DOHH2 (cell line): ENCODE data around the gene HCCS.

Source experiments
- H3F3A ChIP-seq: fragments of 200-600 bp; sonication (generic), shearing (Covaris generic); 2 replicates; pipeline ENCODE4 v1.6.0; 2016; ENCODE audit warnings: antibody characterized with exemption, mild to moderate bottlenecking; ENCODE audit not compliant: control insufficient read depth, insufficient read depth
- H3K27ac ChIP-seq: fragments of 200-600 bp; sonication (generic); 2 replicates; pipeline ENCODE4 v1.5.1; 2014; ENCODE audit warnings: low read depth, mild to moderate bottlenecking, low read length, moderate library complexity
- H3K27me3 ChIP-seq: fragments of 200-600 bp; sonication (generic); 2 replicates; pipeline ENCODE4 v1.6.1; 2014; ENCODE audit warnings: mild to moderate bottlenecking, low read length, mixed read lengths; ENCODE audit not compliant: control insufficient read depth
- H3K36me3 ChIP-seq: fragments of 200-600 bp; sonication (generic); 2 replicates; pipeline ENCODE4 v1.6.1; 2014; ENCODE audit warnings: mild to moderate bottlenecking, low read length, moderate library complexity, mixed read lengths; ENCODE audit not compliant: control insufficient read depth
- H3K4me1 ChIP-seq: fragments of 200-600 bp; sonication (generic); 2 replicates; pipeline ENCODE4 v1.6.1; 2014; ENCODE audit warnings: mild to moderate bottlenecking, low read length, mixed read lengths; ENCODE audit not compliant: control insufficient read depth
- H3K4me2 ChIP-seq: fragments of 200-600 bp; sonication (generic); 2 replicates; pipeline ENCODE4 v1.6.0; 2014; ENCODE audit warnings: mild to moderate bottlenecking, low read length, moderate library complexity
- H3K4me3 ChIP-seq: fragments of 200-600 bp; sonication (generic); 2 replicates; pipeline ENCODE4 v1.5.1; 2014; ENCODE audit warnings: mild to moderate bottlenecking, low read length, mixed read lengths
- H3K79me2 ChIP-seq: fragments of 200-600 bp; sonication (generic); 2 replicates; pipeline ENCODE4 v1.6.1; 2014; ENCODE audit warnings: mild to moderate bottlenecking, low read length, mixed read lengths; ENCODE audit not compliant: control insufficient read depth
- H3K9me2 ChIP-seq: fragments of 200-600 bp; sonication (generic); replicated peaks from 2 replicates; pipeline ENCODE4 v1.6.1; 2014; ENCODE audit warnings: mild to moderate bottlenecking, low read length, mixed read lengths; ENCODE audit not compliant: control insufficient read depth
- H3K9me3 ChIP-seq: fragments of 200-600 bp; sonication (generic); 2 replicates; pipeline ENCODE4 v1.6.1; 2014; ENCODE audit warnings: antibody characterized with exemption, low read length, mixed read lengths; ENCODE audit not compliant: control insufficient read depth, insufficient read depth
- H4K20me1 ChIP-seq: fragments of 200-600 bp; sonication (generic); 2 replicates; pipeline ENCODE4 v1.6.0; 2014; ENCODE audit warnings: low read depth, mild to moderate bottlenecking, antibody characterized with exemption, low read length, moderate library complexity; ENCODE audit not compliant: control insufficient read depth, insufficient read depth
- EZH2phosphoT487 ChIP-seq: fragments of 200-600 bp; sonication (generic); IDR thresholded peaks from 2 replicates; pipeline ENCODE4 v1.6.1; 2017; ENCODE audit warnings: borderline replicate concordance, mild to moderate bottlenecking, antibody characterized with exemption, low read length, moderate library complexity, mixed read lengths
- TF ChIP-seq, protein P1 (sequence below): fragments of 200-600 bp; sonication (generic); IDR thresholded peaks from one replicate; pipeline ENCODE4 v1.5.1; 2014; ENCODE audit warnings: antibody characterized with exemption, mild to moderate bottlenecking, low read depth, low read length; ENCODE audit not compliant: poor library complexity, severe bottlenecking

Gene HCCS

GRCh38 chrX:11066812-11067211 lies 44.3 kb upstream of the HCCS start:
- Histone ChIP-seq H3K36me3 (no peaks in the 10 kb centered on the region), H3K27me3 (no peaks in the 10 kb centered on the region), H3F3A (no peaks in the 10 kb centered on the region), H3K79me2 (no peaks in the 10 kb centered on the region), H3K4me3 (no peak overlapping the region), H3K9me2 (no peaks in the 10 kb centered on the region), H4K20me1 (no peaks in the 10 kb centered on the region), H3K4me2 (no peak overlapping the region), H3K27ac (no peak overlapping the region), H3K4me1 (no peaks in the 10 kb centered on the region), H3K9me3 (no peaks in the 10 kb centered on the region)
- TF ChIP-seq EZH2phosphoT487 = no peak
- TF ChIP-seq, protein P1, sequence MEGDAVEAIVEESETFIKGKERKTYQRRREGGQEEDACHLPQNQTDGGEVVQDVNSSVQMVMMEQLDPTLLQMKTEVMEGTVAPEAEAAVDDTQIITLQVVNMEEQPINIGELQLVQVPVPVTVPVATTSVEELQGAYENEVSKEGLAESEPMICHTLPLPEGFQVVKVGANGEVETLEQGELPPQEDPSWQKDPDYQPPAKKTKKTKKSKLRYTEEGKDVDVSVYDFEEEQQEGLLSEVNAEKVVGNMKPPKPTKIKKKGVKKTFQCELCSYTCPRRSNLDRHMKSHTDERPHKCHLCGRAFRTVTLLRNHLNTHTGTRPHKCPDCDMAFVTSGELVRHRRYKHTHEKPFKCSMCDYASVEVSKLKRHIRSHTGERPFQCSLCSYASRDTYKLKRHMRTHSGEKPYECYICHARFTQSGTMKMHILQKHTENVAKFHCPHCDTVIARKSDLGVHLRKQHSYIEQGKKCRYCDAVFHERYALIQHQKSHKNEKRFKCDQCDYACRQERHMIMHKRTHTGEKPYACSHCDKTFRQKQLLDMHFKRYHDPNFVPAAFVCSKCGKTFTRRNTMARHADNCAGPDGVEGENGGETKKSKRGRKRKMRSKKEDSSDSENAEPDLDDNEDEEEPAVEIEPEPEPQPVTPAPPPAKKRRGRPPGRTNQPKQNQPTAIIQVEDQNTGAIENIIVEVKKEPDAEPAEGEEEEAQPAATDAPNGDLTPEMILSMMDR = no peak

- no peak overlapping the region for H3K27ac ChIP-seq
- H3F3A ChIP-seq = no peaks in the 10 kb centered on the region
Observed at GRCh38 chrX:11073381-11073780, 37.8 kb upstream of the HCCS start.

GRCh38 chrX:11080741-11081305 lies 30.3 kb upstream of the HCCS start:
- Histone ChIP-seq H3K4me2 (no peak overlapping the region), H3K36me3 (no peaks in the 10 kb centered on the region), H3K27me3 (no peaks in the 10 kb centered on the region), H3K27ac (no peak overlapping the region), H3K9me2 (no peaks in the 10 kb centered on the region), H3K9me3 (no peaks in the 10 kb centered on the region), H3F3A (no peaks in the 10 kb centered on the region), H3K4me3 (no peak overlapping the region), H4K20me1 (no peaks in the 10 kb centered on the region), H3K4me1 (no peaks in the 10 kb centered on the region), H3K79me2 (no peaks in the 10 kb centered on the region)
- TF ChIP-seq, protein P1 = no peak
- no peak for TF ChIP-seq EZH2phosphoT487

More at GRCh38 chrX:11073381-11073780, 37.8 kb upstream of the HCCS start:
- Histone ChIP-seq H3K79me2 (no peaks in the 10 kb centered on the region), H4K20me1 (no peaks in the 10 kb centered on the region), H3K4me2 (no peak overlapping the region), H3K4me3 (no peak overlapping the region), H3K9me3 (no peaks in the 10 kb centered on the region), H3K9me2 (no peaks in the 10 kb centered on the region), H3K4me1 (no peaks in the 10 kb centered on the region), H3K27me3 (no peaks in the 10 kb centered on the region), H3K36me3 (no peaks in the 10 kb centered on the region)
- TF ChIP-seq, protein P1 = no peak
- TF ChIP-seq EZH2phosphoT487 = no peak

- H3K79me2 ChIP-seq = no peaks in the 10 kb centered on the region
Observed at GRCh38 chrX:11081511-11081910, 29.6 kb upstream of the HCCS start.

More at GRCh38 chrX:11081511-11081910, 29.6 kb upstream of the HCCS start:
- H3K27me3 ChIP-seq = no peaks in the 10 kb centered on the region
- no peak for TF ChIP-seq EZH2phosphoT487
- TF ChIP-seq, protein P1 = no peak
- no peaks in the 10 kb centered on the region for H3F3A ChIP-seq
- H3K4me2 ChIP-seq = no peak overlapping the region
- no peaks in the 10 kb centered on the region for H3K9me3 ChIP-seq
- H4K20me1 ChIP-seq = no peaks in the 10 kb centered on the region
- H3K4me1 ChIP-seq = no peaks in the 10 kb centered on the region
- H3K9me2 ChIP-seq = no peaks in the 10 kb centered on the region
- H3K36me3 ChIP-seq = no peaks in the 10 kb centered on the region
- no peak overlapping the region for H3K4me3 ChIP-seq
- H3K27ac ChIP-seq = no peak overlapping the region
